GM21825 (cell line): ENCODE results near the gene ARHGAP32.

Source experiments
- ATAC-seq: cut with Tn5 transposase; IDR thresholded peaks from one replicate; pipeline ENCODE4 v1.9.1; 2021; ENCODE audit warnings: mild to moderate bottlenecking, moderate library complexity; ENCODE audit not compliant: unreplicated experiment

The ARHGAP32 gene

DNA sequence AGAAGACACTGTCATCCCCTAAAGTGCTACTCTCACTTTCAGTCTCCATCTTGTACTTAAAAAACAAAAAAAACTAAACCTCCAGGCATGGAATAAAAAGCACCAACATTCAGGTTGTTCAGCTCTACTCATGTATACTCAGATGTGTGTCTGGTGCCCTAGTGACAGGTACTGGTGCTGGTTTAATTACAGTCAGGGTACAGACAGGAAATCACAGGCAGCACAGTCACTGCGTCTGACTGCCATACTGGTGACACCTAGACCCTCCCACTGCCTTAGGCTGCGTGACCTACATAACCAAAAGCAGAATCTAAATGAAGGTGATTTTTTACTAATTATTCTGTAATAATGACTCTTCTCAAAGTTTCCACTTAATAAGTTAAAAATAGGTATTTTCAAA lies at the start of gene ARHGAP32:
Gene ARHGAP32 (minus strand): TSS at position 176 of the 400 bp plus-strand sequence. CDS start 127 bp downstream, at position 49.
- no peak for ATAC-seq

- no peak for ATAC-seq
These were observed 47.1 kb upstream of the ARHGAP32 start for GRCh38 chr11:129239207-129239606.

DNA sequence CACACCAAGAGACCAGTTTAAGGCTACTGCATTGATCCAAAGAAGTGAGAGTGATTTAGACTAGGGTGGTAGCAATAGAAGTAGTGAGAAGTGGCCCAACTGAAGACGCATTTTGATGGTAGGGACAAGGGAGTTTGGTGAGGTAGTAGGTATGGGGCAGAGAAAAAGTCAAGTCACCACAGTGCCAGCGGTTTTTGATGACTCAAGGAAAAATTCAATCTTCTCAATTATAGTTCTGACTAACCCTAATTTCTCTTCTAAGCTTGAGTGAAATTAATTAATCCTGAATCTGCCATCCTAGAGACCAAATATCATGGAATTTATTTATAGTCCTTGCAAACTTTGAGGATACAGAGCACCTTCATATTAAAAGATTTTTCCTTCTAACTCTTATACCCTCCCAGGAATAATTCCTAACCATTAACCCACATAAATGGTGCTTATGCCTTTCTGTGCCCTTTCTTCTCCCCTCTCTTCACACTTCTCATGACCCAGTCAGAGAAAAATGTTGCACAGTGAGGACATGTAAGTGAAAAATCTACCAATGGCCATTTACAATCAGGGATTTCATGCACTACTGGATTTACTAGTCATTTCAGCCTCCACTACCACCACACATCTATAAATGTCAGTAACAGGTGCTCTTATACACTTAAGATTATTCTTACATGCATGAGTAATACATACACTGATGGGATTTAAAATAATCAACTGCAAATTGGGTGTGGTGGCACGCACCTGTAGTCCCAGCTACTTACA lies 45.9 kb upstream of the ARHGAP32 start:
- ATAC-seq, result no peak

DNA sequence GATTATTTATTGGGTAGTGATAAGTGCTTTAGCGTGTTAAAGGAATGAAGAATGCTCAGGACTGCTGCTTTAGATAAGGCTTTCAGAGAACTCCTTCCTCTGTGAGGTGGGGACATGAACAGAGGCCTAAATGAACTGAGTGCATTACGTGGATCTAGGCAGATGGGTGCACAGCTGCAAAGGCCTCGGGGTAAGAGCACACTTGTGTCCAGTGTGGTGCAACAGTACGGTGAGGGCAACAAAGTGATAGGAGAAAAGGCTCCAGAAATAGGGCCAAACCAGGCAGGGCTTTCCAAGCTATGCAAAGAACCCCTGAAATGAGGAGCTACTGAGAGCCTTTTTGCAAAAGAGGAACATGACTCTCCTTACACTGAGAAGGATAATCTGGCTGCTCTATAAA lies 45.3 kb upstream of the ARHGAP32 start:
- no peak for ATAC-seq

GRCh38 chr11:129236850-129237249 lies 44.7 kb upstream of the ARHGAP32 start:
- ATAC-seq, result no peak

DNA sequence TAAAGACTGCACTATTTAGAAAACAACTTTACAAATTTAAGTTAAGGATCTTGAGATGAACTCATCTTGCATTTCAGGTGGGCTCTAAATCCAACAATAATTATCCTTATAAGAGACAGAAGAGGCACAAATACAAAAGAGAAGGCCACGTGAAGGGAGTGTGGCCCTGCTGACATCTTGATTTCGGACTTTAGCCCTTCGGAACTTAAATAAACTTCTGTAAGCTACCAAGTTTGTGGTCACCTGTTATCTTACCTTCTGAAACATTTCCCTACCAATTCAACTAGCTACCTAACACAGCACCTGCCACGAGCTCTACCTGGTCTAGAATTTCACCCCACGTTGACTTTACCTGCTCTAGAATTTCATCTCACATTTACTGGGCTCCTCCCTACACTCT lies 42.9 kb upstream of the ARHGAP32 start:
- ATAC-seq, result no peak

DNA sequence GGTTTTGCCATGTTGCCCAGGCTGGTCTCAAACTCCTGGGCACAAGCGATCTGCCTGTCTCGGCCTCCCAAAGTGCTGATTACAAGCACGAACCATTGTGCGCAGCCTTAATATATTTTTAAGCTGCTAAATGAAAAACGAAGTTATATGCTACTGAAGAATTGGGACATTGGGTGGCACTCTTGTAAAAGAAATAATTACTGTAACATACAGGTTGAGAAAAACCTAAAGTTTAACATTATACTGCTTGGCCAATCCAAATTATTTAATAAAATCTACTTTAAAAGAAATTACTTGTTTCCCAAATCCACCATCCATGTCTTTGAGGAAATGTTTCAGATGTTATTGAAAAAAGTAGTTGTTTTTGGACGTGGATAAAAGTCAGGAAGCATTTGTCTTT lies 37.9 kb upstream of the ARHGAP32 start:
- no peak for ATAC-seq

DNA sequence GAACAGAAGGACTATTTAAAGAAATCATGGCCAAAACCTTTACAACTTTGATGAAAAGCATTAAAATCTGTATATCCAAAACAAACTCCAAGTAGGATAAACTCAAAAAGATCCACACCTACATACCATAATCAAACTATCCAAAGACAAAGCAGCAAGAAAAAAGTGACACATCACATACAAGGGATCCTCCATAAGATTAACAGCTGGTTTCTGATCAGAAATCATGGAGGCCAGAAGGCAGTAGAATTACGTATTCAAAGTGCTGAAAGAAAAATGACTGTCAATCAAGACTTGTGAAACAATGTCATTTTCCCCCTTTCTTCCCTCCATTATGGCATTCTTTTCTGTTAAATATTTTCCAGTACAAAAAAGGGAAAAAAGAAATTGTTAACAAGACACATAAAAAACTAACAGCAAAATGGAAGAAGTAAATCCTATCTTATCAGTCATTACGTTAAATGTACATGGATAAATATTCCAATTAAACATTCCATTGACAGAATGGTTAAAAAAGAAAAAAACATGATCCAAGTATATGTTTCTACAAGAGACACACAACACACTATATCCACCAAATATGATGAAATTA lies 34.2 kb upstream of the ARHGAP32 start:
- no peak for ATAC-seq

GRCh38 chr11:129225190-129225589 lies 33.1 kb upstream of the ARHGAP32 start:
- no peak for ATAC-seq

GRCh38 chr11:129224538-129224937 lies 32.4 kb upstream of the ARHGAP32 start:
- no peak for ATAC-seq

DNA sequence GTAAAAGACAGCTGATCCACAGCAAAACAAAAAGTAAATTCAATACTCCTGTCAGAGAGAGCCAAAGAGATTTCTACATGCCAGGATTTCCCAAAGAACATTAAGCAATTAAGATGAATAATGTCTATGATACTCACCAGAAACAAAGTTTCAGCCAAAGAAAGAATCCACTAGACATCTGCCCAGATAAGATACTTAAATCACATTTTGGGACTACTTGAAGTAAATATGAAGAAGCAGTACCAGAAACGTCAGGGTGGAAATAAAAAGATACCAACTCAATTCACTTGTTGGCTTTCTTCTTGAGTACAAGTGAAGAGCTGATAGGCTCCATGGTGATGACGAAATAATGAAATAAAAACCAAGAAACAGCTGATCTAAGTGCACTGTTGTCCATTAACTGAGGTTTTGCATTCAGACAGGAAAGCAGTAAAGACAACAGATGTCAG lies 31.6 kb upstream of the ARHGAP32 start:
- ATAC-seq, result no peak

GRCh38 chr11:129223260-129223659 lies 31.1 kb upstream of the ARHGAP32 start:
- no peak for ATAC-seq

GRCh38 chr11:129222158-129222557 lies 30.0 kb upstream of the ARHGAP32 start:
- ATAC-seq, result no peak

DNA sequence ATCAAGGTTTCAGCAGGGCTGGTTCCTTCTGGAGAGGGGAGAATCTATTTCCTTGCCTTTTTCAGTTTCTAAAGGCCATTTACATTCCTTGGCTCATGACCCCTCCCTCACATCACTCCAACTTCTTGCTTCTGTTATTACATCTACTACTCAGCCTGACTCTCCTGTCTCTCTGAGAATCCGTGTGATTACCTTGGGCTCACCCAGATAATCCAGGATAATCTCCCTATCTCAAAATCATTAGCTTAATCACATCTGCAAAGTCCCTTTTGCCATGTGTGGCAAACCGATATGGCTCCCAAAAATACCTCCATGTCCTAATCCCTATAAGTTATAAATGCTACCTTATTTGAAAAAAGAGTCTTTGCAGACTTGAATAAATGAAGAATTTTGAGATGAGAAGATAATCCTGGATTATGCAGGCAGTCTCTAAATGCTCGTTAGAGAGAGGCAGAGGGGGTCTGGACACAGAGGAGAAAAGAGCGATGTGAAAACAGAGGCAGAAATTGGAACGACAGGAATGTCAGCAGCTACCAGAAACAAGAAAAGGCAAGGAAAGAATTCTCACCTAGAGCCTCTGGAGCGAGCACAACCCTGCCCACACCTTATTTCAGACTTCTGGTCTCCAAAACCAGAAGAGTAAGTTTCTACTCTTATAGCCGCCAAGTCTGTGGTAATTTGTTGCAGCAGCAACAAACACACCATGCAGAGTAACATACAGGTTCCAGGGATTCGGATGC lies 23.6 kb upstream of the ARHGAP32 start:
- ATAC-seq, result no peak

GRCh38 chr11:129214710-129215295 lies 22.7 kb upstream of the ARHGAP32 start:
- no peak for ATAC-seq

DNA sequence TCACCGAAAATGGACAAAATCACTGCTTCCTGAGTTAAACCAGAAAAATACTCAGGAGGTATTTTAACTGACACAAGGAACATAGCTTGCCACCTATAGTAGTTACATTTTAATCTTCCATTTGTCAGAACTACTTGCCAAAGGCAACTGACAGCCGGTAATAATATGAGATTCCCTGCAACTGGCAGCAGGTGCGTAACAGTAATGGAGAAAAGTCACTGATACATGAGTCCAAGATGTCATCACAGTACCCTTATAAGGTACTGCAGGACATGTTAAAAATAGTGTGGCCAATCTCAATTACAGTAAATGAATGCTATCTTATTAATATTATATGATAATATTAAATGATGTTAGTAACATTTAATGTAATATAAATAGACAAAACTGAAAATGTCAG lies 21.1 kb upstream of the ARHGAP32 start:
- ATAC-seq, result no peak

- ATAC-seq, result no peak
These were observed 19.3 kb upstream of the ARHGAP32 start for GRCh38 chr11:129211397-129211796.

DNA sequence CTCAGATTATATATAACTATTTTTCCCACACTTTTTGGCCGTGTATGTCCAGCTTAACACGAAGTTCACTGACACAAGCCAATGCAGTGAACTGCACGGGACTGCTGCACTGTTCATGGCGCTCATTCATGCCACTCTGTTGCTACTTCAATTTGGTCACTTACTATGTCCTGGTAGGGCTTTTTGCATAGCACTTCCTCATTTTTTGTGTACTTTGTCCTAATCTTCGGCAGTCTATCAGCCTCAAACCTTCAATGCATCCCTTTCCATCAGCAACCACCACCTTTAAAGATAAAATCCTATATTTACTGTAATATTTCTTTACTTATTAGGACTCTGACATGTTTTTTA lies 18.7 kb upstream of the ARHGAP32 start:
- ATAC-seq, result no peak

GRCh38 chr11:129209891-129210830 lies 18.0 kb upstream of the ARHGAP32 start:
- ATAC-seq, result no peak

- no peak for ATAC-seq
These were observed 16.7 kb upstream of the ARHGAP32 start for GRCh38 chr11:129208863-129209262.
